Naive B cell (primary cell): ENCODE measurements around the gene CAMK2B. TPM values are rescaled to one million over a fixed set of nuclear protein-coding genes. Genes with fewer than 3 reads are reported as not detected.

Source experiments
- ATAC-seq, 2 donors: fragments of 150-1000 bp; cut with Tn5 transposase; 2 replicates each; pipeline ENCODE4 v1.10.0; 2021; ENCODE audit warnings: low read depth in 2 of 2, mild to moderate bottlenecking in 2 of 2, moderate library complexity in 2 of 2
- DNase-seq: peaks from one replicate; pipeline ENCODE4 v3.0.0; 2022
- H3K27ac Mint-ChIP-seq, 6 donors: one replicate each; pipeline ENCODE4 v1.8.0; 2020 to 2022; ENCODE audit warnings: mild to moderate bottlenecking in 6 of 6, mixed read lengths in 6 of 6, moderate library complexity in 5 of 6, inconsistent platforms in 2 of 6
- H3K27me3 Mint-ChIP-seq, 3 donors: one replicate each; pipeline ENCODE4 v1.8.0; 2021 to 2022; ENCODE audit warnings: mixed read lengths in 3 of 3, mild to moderate bottlenecking in 1 of 3
- H3K36me3 Mint-ChIP-seq, 2 donors: one replicate each; pipeline ENCODE4 v1.8.0; 2020 to 2022; ENCODE audit warnings: mixed read lengths in 2 of 2, inconsistent platforms in 1 of 2, mild to moderate bottlenecking in 1 of 2
- H3K4me1 Mint-ChIP-seq, 3 donors: one replicate each; pipeline ENCODE4 v1.8.0; 2020 to 2022; ENCODE audit warnings: mixed read lengths in 3 of 3, inconsistent platforms in 1 of 3, mild to moderate bottlenecking in 1 of 3, moderate library complexity in 1 of 3
- H3K4me3 Mint-ChIP-seq, 8 donors: one replicate each; pipeline ENCODE4 v1.8.0; 2020 to 2022; ENCODE audit warnings: mild to moderate bottlenecking in 8 of 8, mixed read lengths in 8 of 8, moderate library complexity in 8 of 8, inconsistent platforms in 2 of 8
- H3K9me3 Mint-ChIP-seq, 7 donors: one replicate each; pipeline ENCODE4 v1.8.0; 2020 to 2022; ENCODE audit warnings: mixed read lengths in 7 of 7, mild to moderate bottlenecking in 5 of 7, inconsistent platforms in 2 of 7, moderate library complexity in 1 of 7
- polyA plus RNA-seq, 6 donors: library from polyadenylated mRNA; unstranded; fragments of 300-500 nt; fragmentation: Illumina TruSeq; gene quantifications; one replicate each; pipeline ENCODE4 v1.2.3, GENCODE V29; 2021; ENCODE audit warnings: low read depth in 6 of 6

The CAMK2B gene
- polyA plus RNA-seq, 6 donors from 2014 or later, result not detected

GRCh38 chr7:44311561-44312495, 13.6 kb downstream of the CAMK2B start:
- peaks cover 0 to 2% of the 10 kb centered on the region in 2 donors for H3K36me3 Mint-ChIP-seq
- peaks cover 26 to 54% (median 37%) of the 10 kb centered on the region in 3 donors for H3K27me3 Mint-ChIP-seq
- DNase-seq (no peak), ATAC-seq (no peak)
- peaks cover 0 to 13% (median 4%) of the 10 kb centered on the region in 7 donors for H3K9me3 Mint-ChIP-seq
- no peak overlapping the region for H3K4me3 Mint-ChIP-seq
- H3K27ac Mint-ChIP-seq, result no peak overlapping the region
- peaks cover 0 to 4% (median under 1%) of the 10 kb centered on the region in 3 donors for H3K4me1 Mint-ChIP-seq

- ATAC-seq (no peak), DNase-seq (no peak)
- H3K36me3 Mint-ChIP-seq, result peaks cover 0 to 8% of the 10 kb centered on the region in 2 donors
- peaks cover 6 to 15% (median 9%) of the 10 kb centered on the region in 3 donors for H3K4me1 Mint-ChIP-seq
- peak overlapping the region in 7 of 8 donors; percentile 15 to 68 (median 62) for H3K4me3 Mint-ChIP-seq
- peak overlapping the region in 1 of 6 donors; percentile 60 for H3K27ac Mint-ChIP-seq
- H3K27me3 Mint-ChIP-seq, result peaks cover 21 to 67% (median 37%) of the 10 kb centered on the region in 3 donors
- peaks cover 0 to 11% (median 4%) of the 10 kb centered on the region in 7 donors for H3K9me3 Mint-ChIP-seq
Measured at GRCh38 chr7:44310221-44310848, 15.1 kb downstream of the CAMK2B start.

- DNase-seq, result peak; percentile 25
Measured at GRCh38 chr7:44309271-44310091, 15.9 kb downstream of the CAMK2B start.

GRCh38 chr7:44308596-44309270, 16.7 kb downstream of the CAMK2B start:
- DNase-seq, result no peak
- Mint-ChIP-seq H3K4me1 (peaks cover 6 to 15% (median 9%) of the 10 kb centered on the region in 3 donors), H3K4me3 (peak overlapping the region in 3 of 8 donors; percentile 30 to 60 (median 42)), H3K9me3 (peaks cover 0 to 5% (median 1%) of the 10 kb centered on the region in 7 donors), H3K27me3 (peaks cover 19 to 69% (median 32%) of the 10 kb centered on the region in 3 donors), H3K36me3 (peaks cover 0 to 8% of the 10 kb centered on the region in 2 donors), H3K27ac (peak overlapping the region in 1 of 6 donors; percentile 51)
- ATAC-seq, result no peak

More at GRCh38 chr7:44309271-44310091, 15.9 kb downstream of the CAMK2B start:
- peak; percentile 73 to 83 for ATAC-seq
- Mint-ChIP-seq H3K4me1 (peaks cover 6 to 15% (median 9%) of the 10 kb centered on the region in 3 donors), H3K9me3 (peaks cover 0 to 5% (median 3%) of the 10 kb centered on the region in 7 donors), H3K4me3 (peak overlapping the region in 5 of 8 donors; percentile 60 to 78 (median 67)), H3K27ac (no peak overlapping the region), H3K36me3 (peaks cover 0 to 8% of the 10 kb centered on the region in 2 donors), H3K27me3 (peaks cover 16 to 68% (median 37%) of the 10 kb centered on the region in 3 donors)

- peaks cover 20 to 65% (median 28%) of the 10 kb centered on the region in 3 donors for H3K27me3 Mint-ChIP-seq
- H3K4me1 Mint-ChIP-seq, result peaks cover 6 to 15% (median 9%) of the 10 kb centered on the region in 3 donors
- ATAC-seq (no peak), DNase-seq (no peak)
- H3K9me3 Mint-ChIP-seq, result peaks cover 0 to 5% (median 0%) of the 10 kb centered on the region in 7 donors
- H3K4me3 Mint-ChIP-seq, result peak overlapping the region in 3 of 8 donors; percentile 16 to 42 (median 30)
- H3K36me3 Mint-ChIP-seq, result peaks cover 0 to 8% of the 10 kb centered on the region in 2 donors
- peak overlapping the region in 1 of 6 donors; percentile 78 for H3K27ac Mint-ChIP-seq
Measured at GRCh38 chr7:44307905-44308595, 17.3 kb downstream of the CAMK2B start.

GRCh38 chr7:44307301-44307900, 18.0 kb downstream of the CAMK2B start:
- H3K36me3 Mint-ChIP-seq, result peaks cover 0 to 8% of the 10 kb centered on the region in 2 donors
- peaks cover 0 to 5% (median 0%) of the 10 kb centered on the region in 7 donors for H3K9me3 Mint-ChIP-seq
- no peak for DNase-seq
- H3K4me3 Mint-ChIP-seq, result peak overlapping the region in 1 of 8 donors; percentile 42
- H3K27ac Mint-ChIP-seq, result no peak overlapping the region
- H3K27me3 Mint-ChIP-seq, result peaks cover 22 to 64% (median 27%) of the 10 kb centered on the region in 3 donors
- peaks cover 6 to 15% (median 9%) of the 10 kb centered on the region in 3 donors for H3K4me1 Mint-ChIP-seq
- ATAC-seq, result no peak

- Mint-ChIP-seq H3K4me3 (no peak overlapping the region), H3K36me3 (peaks cover 0 to 8% of the 10 kb centered on the region in 2 donors), H3K27ac (no peak overlapping the region), H3K4me1 (peaks cover 6 to 15% (median 9%) of the 10 kb centered on the region in 3 donors), H3K27me3 (peaks cover 17 to 61% (median 31%) of the 10 kb centered on the region in 3 donors), H3K9me3 (peaks cover 0 to 5% (median 0%) of the 10 kb centered on the region in 7 donors)
- no peak for DNase-seq
- no peak for ATAC-seq
Measured at GRCh38 chr7:44306606-44307005, 18.8 kb downstream of the CAMK2B start.

GRCh38 chr7:44305564-44306507, 19.6 kb downstream of the CAMK2B start:
- peaks cover 6 to 15% (median 9%) of the 10 kb centered on the region in 3 donors for H3K4me1 Mint-ChIP-seq
- no peak overlapping the region for H3K27ac Mint-ChIP-seq
- peak; percentile 20 to 23 for ATAC-seq
- peaks cover 17 to 69% (median 31%) of the 10 kb centered on the region in 3 donors for H3K27me3 Mint-ChIP-seq
- H3K9me3 Mint-ChIP-seq, result peaks cover 0 to 5% (median 0%) of the 10 kb centered on the region in 7 donors
- H3K4me3 Mint-ChIP-seq, result peak overlapping the region in 1 of 8 donors; percentile 76
- no peak for DNase-seq
- peaks cover 0 to 8% of the 10 kb centered on the region in 2 donors for H3K36me3 Mint-ChIP-seq

- DNase-seq (no peak), ATAC-seq (no peak)
- Mint-ChIP-seq H3K4me1 (no peaks in the 10 kb centered on the region), H3K27me3 (peaks cover 47 to 82% (median 66%) of the 10 kb centered on the region in 3 donors), H3K4me3 (no peak overlapping the region), H3K9me3 (peaks cover 0 to 8% (median 1%) of the 10 kb centered on the region in 7 donors), H3K36me3 (no peaks in the 10 kb centered on the region), H3K27ac (no peak overlapping the region)
Measured at GRCh38 chr7:44294325-44295069, 30.9 kb downstream of the CAMK2B start.
